GM21423 (cell line): ENCODE measurements around the gene SCYL1.
"Not testable (repeated sequence)": the region's sequence is repeated elsewhere in the genome, so short reads cannot be mapped to it uniquely, and the experiment has no call there.

Experiments used
- ATAC-seq: cut with Tn5 transposase; IDR thresholded peaks from one replicate; pipeline ENCODE4 v1.9.1; 2021; ENCODE audit warnings: mild to moderate bottlenecking, moderate library complexity; ENCODE audit not compliant: unreplicated experiment

The SCYL1 gene

DNA sequence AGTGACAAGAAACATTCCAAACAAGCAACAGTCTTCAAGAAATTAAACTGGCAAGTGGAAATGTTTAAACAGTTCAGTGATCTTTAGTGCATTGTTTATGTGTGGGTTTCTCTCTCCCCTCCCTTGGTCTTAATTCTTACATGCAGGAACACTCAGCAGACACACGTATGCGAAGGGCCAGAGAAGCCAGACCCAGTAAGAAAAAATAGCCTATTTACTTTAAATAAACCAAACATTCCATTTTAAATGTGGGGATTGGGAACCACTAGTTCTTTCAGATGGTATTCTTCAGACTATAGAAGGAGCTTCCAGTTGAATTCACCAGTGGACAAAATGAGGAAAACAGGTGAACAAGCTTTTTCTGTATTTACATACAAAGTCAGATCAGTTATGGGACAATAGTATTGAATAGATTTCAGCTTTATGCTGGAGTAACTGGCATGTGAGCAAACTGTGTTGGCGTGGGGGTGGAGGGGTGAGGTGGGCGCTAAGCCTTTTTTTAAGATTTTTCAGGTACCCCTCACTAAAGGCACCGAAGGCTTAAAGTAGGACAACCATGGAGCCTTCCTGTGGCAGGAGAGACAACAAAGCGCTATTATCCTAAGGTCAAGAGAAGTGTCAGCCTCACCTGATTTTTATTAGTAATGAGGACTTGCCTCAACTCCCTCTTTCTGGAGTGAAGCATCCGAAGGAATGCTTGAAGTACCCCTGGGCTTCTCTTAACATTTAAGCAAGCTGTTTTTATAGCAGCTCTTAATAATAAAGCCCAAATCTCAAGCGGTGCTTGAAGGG lies 20.0 kb upstream of the SCYL1 start:
- no peak for ATAC-seq

DNA sequence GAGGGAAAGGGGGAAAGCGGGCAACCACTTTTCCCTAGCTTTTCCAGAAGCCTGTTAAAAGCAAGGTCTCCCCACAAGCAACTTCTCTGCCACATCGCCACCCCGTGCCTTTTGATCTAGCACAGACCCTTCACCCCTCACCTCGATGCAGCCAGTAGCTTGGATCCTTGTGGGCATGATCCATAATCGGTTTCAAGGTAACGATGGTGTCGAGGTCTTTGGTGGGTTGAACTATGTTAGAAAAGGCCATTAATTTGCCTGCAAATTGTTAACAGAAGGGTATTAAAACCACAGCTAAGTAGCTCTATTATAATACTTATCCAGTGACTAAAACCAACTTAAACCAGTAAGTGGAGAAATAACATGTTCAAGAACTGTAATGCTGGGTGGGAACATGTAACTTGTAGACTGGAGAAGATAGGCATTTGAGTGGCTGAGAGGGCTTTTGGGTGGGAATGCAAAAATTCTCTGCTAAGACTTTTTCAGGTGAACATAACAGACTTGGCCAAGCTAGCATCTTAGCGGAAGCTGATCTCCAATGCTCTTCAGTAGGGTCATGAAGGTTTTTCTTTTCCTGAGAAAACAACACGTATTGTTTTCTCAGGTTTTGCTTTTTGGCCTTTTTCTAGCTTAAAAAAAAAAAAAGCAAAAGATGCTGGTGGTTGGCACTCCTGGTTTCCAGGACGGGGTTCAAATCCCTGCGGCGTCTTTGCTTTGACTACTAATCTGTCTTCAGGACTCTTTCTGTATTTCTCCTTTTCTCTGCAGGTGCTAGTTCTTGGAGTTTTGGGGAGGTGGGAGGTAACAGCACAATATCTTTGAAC lies 19.2 kb upstream of the SCYL1 start:
- no peak for ATAC-seq

DNA sequence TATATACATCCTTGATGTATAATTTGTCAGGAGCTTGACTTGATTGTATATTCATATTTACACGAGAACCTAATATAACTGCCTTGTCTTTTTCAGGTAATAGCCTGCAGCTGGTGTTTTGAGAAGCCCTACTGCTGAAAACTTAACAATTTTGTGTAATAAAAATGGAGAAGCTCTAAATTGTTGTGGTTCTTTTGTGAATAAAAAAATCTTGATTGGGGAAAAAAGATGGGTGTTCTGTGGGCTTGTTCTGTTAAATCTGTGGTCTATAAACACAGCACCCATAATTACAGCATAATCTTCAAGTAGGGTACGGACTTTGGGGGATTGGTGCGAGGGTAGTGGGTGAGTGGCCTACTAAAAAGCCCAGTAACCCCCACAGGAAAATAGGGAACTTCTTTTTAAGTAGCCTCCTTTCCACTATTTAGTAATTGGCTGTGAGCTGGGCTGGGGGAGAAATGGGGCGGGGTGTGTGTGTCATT lies 18.6 kb upstream of the SCYL1 start:
- peak; percentile 5 for ATAC-seq

DNA sequence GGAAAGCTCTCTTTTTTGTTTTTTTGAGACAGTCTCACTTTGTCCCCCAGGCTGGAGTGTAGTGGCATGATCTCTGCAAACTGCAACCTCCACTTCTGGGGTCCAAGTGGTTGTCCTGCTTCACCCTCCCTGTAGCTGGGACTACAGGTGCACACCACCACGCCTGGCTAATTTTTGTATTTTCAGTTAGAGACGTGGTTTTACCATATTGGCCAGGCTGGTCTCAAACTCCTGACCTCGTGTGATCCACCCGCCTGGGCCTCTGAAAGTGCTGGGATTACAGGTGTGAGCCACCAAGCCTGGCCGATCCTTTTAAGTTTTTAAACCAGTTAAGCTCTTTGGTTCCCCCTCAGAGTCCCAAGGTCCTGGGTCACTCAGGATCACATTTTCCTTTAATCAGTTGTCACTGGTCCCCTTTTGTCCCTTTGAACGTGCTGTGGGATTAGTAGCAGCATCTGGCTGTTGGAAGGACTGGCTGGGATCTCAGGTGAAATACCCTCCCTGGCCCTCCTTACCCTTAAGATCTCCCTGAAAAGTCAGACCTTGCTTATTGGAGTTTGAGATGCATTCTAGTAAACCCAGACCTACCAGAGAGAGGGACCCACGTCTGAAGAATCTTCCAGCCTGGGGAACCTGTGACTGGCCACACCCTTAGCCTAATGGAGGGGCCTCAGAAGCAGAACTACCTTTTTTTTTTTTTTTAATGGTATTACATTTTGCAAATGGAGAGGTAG lies 17.9 kb upstream of the SCYL1 start:
- ATAC-seq: peak; percentile 38

DNA sequence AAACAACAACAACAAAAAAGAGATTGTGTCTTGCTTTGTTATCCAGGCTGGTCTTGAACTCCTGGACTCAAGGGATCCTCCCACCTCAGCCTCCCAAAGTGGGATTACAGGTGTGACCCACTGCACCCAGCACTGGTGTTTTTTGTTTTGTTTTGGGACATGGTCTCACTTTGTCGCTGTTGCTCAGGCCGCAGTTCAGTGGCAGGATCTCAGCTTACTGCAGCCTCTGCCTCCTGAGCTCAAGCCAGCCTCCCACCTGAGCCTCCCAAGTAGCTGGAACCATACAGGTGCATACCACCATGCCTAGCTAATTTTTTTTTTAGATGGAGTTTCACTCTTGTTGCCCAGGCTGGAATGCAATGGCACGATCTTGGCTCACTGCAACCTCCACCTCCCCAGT lies 12.6 kb upstream of the SCYL1 start:
- not testable (repeated sequence) for ATAC-seq

DNA sequence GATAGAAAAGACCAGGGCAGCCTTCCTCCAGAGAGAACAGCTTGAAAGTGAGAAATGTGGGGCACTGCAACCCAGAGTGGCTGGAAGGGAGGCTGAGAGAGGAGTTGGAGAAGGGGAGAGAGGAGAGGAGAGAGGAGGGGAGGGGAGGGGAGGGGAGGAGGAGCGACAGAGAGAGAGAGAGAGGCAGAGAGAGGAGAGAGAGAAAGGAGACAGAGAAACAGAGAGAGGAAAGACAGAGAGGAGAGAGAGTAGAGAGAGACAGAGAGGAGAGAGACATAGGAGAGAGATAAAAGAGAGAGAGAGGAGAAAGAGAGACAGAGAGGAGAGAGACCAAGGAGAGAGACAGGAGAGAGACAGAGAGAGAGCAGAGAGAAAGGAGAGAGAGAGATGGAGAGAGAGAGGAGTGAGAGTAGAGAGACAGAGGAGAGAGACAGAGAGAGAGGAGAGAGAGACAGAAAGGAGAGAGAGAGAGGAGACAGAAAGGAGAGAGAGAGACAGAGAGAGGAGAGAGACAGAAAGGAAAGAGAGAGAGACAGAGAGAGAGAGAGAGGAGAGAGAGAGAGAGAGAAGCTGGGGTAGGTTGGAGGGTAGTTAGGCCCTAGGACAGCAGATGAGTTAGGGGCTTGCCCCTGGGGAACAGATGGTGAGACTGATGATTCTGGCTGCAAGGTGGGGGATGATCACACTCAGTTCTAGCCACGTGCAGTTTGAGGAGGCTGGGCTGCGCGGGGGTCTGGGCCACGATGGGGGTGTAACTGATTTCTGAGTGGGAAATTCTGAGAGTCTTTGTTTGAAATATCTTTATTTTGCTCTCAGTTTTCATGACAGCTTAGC lies 8.5 kb upstream of the SCYL1 start:
- ATAC-seq: no peak

DNA sequence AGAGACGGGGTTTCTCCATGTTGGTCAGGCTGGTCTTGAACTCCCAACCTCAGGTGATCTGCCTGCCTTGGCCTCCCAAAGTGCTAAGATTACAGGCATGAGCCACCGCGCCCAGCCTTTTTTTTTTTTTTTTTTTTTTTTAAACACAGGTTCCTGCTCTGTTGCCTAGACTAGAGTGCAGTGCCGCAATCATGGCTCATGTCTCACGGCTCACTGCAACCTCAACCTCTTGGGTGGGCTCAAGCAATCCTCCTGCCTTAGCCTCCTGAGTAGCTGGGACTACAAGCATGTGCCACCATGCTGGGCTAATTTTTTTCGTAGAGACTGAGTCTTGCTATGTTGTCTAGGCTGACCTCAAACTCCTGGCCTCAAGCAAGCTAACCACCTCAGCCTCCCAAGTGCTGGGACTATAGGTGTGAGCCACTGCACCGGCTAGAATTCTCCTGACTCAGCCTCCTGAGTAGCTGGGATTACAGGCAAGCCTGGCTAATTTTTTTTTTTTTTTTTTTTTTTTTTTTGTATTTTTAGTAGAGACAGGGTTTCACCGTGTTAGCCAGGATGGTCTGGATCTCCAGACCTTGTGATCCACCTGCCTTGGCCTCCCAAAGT lies 5.8 kb upstream of the SCYL1 start:
- not testable (repeated sequence) for ATAC-seq

DNA sequence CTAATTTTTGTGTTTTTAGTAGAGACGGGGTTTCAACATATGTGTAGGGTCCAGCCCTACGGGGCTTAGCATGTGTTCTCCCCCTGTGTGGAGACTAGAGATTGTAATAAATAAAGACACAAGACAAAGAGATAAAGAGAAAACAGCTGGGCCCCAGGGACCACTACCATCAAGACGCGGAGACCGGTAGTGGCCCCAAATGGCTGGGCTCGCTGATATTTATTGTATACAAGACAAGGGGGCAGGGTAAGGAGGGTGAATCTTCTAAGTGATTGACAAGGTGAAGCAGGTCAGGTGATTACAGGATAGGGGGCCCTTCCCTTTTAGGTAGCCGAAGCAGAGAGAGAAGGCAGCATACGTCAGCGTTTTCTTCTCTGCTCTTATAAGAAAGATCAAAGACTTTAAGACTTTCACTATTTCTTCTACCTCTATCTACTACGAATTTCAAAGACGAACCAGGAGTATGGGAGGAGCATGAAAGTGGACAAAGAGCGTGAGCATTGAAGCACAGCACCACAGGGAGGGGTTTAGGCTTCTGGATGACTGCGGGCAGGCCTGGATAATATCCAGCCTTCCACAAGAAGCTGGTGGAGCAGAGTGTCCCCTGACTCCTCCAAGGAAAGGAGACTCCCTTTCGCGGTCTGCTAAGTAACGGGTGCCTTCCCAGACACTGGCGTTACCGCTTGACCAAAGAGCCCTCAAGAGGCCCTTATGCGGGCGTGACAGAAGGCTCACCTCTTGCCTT lies 2.9 kb upstream of the SCYL1 start:
- ATAC-seq: not testable (repeated sequence)

DNA sequence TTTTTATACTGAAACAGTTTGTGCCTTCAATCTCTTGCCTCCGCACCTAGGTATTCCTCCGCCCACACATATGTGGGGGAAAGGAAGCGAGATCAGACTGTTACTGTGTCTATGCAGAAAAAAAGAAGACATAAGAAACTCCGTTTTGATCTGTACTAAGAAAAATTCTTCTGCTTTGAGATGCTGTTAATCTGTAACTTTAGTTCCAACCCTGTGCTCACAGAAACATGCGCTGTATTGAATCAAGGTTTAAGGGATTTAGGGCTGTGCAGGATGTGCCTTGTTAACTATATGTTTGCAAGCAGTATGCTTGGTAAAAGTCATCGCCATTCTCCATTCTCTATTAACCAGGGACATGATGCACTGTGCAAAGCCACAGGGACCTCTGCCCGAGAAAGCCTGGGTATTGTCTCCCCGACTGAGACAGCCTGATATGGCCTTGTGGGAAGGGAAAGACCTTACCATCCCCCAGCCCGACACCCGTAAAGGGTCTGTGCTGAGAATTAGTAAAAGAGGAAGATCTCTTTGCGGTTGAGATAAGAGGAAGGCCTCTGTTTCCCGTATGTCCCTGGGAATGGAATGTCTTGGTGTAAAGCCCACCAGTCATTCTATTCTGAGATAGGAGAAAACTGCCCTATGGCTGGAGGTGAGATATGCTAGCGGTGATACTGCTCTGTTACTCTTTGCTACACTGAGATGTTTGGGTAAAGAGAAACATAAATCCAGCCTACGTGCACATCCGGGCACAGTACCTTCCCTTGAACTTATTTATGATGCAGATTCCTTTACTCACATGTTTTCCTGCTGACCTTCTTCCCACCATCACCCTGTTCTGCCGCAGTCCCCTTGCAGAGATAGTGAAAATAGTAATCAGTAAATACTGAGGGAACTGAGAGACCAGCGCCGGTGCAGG lies 1.9 kb upstream of the SCYL1 start:
- not testable (repeated sequence) for ATAC-seq

DNA sequence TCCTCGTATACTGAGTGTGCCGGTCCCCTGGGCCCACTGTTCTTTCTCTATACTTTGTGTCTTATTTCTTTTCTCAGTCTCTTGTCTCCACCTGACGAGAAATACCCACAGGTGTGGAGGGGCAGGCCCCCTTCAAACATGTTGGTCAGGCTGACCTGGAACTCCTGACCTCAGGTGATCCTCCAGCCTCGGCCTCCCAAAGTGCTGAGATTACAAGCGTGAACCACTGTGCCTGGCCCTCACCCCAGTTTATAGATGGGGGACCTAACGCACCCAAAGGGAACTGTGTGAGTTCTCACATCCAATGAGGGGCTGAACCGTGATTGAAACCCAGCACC lies 1.3 kb upstream of the SCYL1 start:
- not testable (repeated sequence) for ATAC-seq

DNA sequence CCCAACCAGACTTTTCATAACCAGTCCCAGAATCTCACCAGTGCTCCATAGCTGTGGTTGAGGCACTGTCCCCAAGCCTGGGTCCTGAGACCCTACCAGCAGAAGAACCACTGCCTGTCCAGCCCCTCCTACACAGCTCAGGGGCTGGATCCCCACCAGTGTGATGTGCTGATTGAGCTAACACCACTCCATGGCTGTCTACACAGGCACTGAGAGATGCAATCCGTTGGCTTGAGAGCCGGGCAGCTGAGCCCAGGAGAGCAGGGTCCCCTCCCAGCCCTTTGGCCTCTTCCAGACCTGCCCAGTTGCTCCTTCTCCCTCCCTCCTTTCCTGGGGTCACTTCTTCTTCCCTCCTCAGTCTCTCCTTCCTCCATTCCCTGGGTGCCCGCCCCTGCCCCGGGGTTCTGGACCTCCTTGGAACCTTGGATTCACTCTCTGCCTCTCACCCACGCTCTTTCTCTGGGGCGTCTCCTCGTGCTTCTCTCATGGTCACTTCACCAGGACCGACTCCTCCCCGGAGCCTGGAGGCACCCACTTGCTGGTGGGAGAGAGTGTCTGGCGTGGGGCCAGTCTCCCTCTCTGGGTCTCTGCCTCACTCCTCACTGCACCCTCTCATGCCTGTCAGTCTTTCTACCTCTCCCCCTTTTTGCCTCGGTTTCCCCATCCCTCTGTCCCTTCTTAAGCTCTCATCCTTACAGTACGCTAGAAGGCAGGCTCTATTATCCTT lies 706 bp upstream of the SCYL1 start:
- no peak for ATAC-seq

DNA sequence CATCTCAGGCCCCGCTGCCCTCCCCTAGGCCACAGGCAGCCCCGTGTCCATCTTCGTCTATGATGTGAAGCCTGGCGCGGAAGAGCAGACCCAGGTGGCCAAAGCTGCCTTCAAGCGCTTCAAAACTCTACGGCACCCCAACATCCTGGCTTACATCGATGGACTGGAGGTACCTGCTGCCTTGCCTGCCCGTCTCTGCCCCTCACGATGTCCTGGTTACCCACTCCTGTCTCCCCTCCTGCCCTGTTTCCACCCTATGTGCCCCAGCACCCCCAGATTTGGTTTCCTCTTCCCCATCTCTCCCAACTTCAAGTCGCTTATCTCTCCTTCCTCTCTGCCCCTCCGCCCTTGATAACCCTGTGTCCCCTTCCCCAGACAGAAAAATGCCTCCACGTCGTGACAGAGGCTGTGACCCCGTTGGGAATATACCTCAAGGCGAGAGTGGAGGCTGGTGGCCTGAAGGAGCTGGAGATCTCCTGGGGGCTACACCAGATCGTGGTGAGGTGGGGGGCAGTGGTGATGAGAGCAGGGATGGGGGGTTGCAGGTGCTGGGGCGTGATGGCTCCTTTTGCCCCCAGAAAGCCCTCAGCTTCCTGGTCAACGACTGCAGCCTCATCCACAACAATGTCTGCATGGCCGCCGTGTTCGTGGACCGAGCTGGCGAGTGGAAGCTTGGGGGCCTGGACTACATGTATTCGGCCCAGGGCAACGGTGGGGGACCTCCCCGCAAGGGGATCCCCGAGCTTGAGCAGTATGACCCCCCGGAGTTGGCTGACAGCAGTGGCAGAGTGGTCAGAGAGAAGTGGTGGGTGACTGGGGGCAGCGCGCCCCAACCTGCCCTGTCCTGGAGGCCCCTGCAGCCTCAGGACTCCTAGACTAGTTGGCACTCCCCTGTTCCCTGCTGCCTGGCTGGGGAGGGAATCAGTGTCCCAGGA lies 930 bp downstream of the SCYL1 start:
- no peak for ATAC-seq

DNA sequence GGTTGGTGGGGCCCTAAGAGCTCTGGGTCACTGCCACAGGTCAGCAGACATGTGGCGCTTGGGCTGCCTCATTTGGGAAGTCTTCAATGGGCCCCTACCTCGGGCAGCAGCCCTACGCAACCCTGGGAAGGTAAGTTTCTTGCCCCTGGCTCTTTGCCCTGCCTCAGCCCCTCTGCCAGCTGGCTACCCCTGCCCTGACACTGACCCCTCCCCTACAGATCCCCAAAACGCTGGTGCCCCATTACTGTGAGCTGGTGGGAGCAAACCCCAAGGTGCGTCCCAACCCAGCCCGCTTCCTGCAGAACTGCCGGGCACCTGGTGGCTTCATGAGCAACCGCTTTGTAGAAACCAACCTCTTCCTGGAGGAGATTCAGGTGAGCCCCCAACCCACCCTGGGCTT lies 1.9 kb downstream of the SCYL1 start:
- no peak for ATAC-seq

DNA sequence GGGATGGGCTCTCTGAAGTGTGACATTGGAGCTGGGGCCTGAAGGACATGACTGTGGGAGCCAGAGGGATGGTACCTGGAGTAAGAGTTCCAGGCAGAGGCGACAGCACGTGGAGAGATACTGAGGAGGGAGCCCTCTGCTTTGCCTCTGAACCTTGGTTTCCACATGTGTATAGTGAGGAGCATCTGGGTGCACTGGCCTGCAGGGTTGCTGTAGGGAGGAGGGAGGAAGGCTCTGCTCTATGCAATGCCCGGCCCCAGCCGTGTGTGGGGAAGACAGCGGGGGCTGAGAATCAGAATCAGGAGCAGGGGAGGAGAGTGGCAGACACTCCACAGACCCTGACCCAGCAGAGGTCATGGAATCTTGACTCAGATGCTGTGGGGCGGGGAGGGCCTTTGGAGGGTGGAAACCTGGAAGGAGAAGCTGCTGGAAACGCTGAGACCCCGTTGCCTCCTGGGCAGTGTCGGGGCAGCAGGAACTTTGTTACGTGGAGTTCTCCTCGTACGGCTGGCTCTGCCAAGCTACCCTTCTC lies 4.0 kb downstream of the SCYL1 start:
- ATAC-seq: no peak

DNA sequence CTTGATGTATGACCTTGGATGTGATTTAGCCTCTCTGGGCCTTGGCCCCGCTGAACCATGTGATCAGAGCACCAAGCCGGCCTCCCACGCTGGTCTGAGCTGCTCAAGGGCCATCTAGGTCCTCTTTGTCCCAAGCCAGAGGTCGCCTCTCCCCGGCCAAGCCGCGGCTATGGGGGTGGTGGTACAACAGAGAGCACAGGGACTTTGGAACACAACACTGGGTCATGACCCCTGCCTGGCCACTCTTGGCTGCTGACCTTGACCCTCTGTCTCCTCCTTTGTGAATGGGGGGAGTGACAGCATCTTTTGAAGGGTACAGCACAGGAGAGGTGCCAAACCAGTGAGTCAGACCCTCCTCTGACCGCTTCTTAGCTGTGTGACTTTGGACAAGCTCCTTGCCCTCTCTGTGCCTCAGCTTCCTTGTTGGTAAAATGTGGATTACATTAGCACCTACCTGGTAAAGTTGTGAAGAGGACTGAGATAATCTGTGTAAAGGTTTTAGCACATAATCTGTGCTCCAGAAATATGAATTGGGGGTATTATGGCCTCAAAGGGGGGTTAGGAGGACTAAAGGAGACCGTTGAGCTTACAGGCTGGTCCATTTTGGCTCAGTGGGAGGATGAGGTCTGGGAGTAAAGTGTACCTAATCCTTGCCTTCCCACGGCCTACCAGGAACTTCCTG lies 4.7 kb downstream of the SCYL1 start:
- no peak for ATAC-seq

DNA sequence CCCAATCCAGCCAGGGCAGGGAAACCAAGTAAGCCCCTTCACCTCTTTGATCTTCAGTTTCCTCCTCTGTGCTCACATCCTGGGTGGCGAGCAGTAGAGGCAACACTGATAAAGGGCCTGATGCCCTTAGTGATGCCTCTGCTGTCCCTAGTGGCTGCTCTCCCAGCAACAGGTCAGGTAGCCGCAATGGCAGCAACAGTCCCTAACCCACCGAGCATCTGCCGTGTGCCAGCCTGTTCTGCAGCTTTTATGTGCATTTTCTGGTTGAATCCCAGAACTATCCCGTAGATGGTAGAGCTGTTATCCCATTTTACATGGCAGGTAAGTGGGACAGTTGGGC lies 5.2 kb downstream of the SCYL1 start:
- ATAC-seq: no peak
